Mucosa of descending colon (tissue), 3 donors: Measurements from ENCODE around the gene CLGN. TPM values are rescaled to one million over a fixed set of nuclear protein-coding genes. Genes with fewer than 3 reads are reported as not detected.

Source experiments
- ATAC-seq: fragments of 200-7000 bp; cut with Tn5 transposase; one replicate; pipeline ENCODE4 v1.9.1; 2020; ENCODE audit warnings: mild to moderate bottlenecking, moderate library complexity
- DNase-seq, 3 donors: peaks; one replicate each; pipeline ENCODE4 v3.0.0-alpha.2; 2020
- H3K36me3 ChIP-seq: fragments of 200-600 bp; one replicate; pipeline ENCODE4 v1.8.0; 2021; ENCODE audit warnings: low read depth, mild to moderate bottlenecking
- H3K4me1 ChIP-seq: fragments of 200-600 bp; one replicate; pipeline ENCODE4 v1.8.0; 2021; ENCODE audit warnings: low read depth, mild to moderate bottlenecking
- H3K4me3 ChIP-seq: fragments of 200-600 bp; one replicate; pipeline ENCODE4 v1.8.0; 2021; ENCODE audit warnings: mild to moderate bottlenecking
- H3K9me3 ChIP-seq: fragments of 200-600 bp; one replicate; pipeline ENCODE4 v1.8.0; 2021; ENCODE audit warnings: mild to moderate bottlenecking
- CTCF ChIP-seq: fragments of 200-600 bp; IDR thresholded peaks from one replicate; pipeline ENCODE4 v1.8.0; 2022; ENCODE audit warnings: antibody characterized with exemption, mild to moderate bottlenecking
- intact Hi-C, 2 donors: fragments of 100-400 bp; cut with DNase I in 1 of 2; cut with micrococcal nuclease in 1 of 2; formaldehyde crosslinking; loops; one replicate each; pipeline versions ENCODE4 v1.11.0 to v1.11.1; 2022; cut with DNase I, micrococcal nuclease
- total RNA-seq, 3 donors: library from RNA; stranded (reverse); fragmentation: NEBNext Ultra II Directional in 2 of 3; extraction: Animal tissue kit (Norgen Biotek cat#: 25700) in 2 of 3; gene quantifications; one replicate each; pipeline versions ENCODE4 v1.2.1 to v1.2.4, GENCODE V29; 2021 to 2023
- donor health status: DM: no; HTN: no; CAD: no; lungs with moderate emphysema.
- donor health status: DM: no; HTN: no; CAD: no.
- donor health status: DM: no; HTN: yes; CAD: no.

CLGN gene
- total RNA-seq, 3 donors from 2014 or later, result 1.5 to 7.9 (median 1.8) TPM

DNA sequence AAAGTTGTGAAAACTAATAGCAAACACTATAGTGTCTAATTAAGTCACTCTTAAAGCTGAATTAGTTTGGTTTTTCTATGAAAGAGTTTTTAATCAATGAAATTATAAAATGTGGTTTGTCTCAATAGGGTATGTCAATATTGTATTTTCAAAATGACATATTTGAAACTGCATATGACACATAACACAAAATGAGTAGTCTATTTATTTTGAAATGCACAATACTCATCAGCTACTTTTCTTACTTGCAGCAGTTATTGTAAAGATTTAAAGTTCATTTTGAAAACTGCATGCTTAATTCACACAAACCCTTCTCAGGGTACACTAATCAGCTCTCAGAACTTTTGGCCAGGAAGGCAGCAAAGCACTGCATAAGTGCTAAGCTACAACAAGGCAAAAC lies 21.2 kb downstream of the CLGN start:
- intact Hi-C loops, result no loop called here
- no peak for TF ChIP-seq CTCF
- no peaks in the 10 kb centered on the region for H3K4me1 ChIP-seq
- ATAC-seq (no peak), DNase-seq (no peak)
- H3K36me3 ChIP-seq, result no peaks in the 10 kb centered on the region
- no peaks in the 10 kb centered on the region for H3K9me3 ChIP-seq
- H3K4me3 ChIP-seq, result no peak overlapping the region

GRCh38 chr4:140400111-140400510 lies 27.3 kb downstream of the CLGN start:
- H3K4me1 ChIP-seq, result no peaks in the 10 kb centered on the region
- DNase-seq (no peak), ATAC-seq (no peak)
- intact Hi-C loops, result no loop called here
- no peaks in the 10 kb centered on the region for H3K9me3 ChIP-seq
- no peaks in the 10 kb centered on the region for H3K36me3 ChIP-seq
- H3K4me3 ChIP-seq, result no peak overlapping the region
- TF ChIP-seq CTCF, result no peak

- DNase-seq, result no peak
- no peak overlapping the region for H3K4me3 ChIP-seq
- ATAC-seq, result no peak
- H3K36me3 ChIP-seq, result no peaks in the 10 kb centered on the region
- intact Hi-C loops, result no loop called here
- no peak for TF ChIP-seq CTCF
- no peaks in the 10 kb centered on the region for H3K9me3 ChIP-seq
- no peaks in the 10 kb centered on the region for H3K4me1 ChIP-seq
Observed at GRCh38 chr4:140395668-140396067, 31.8 kb downstream of the CLGN start.

GRCh38 chr4:140388015-140388414 lies 39.4 kb downstream of the CLGN start:
- DNase-seq (no peak), ATAC-seq (no peak)
- TF ChIP-seq CTCF, result no peak
- H3K9me3 ChIP-seq, result no peaks in the 10 kb centered on the region
- no peaks in the 10 kb centered on the region for H3K4me1 ChIP-seq
- intact Hi-C loops, result no loop called here
- H3K36me3 ChIP-seq, result no peaks in the 10 kb centered on the region
- no peak overlapping the region for H3K4me3 ChIP-seq

GRCh38 chr4:140382732-140383131 lies 44.7 kb downstream of the CLGN start:
- H3K4me1 ChIP-seq, result no peaks in the 10 kb centered on the region
- no peak overlapping the region for H3K4me3 ChIP-seq
- no peaks in the 10 kb centered on the region for H3K9me3 ChIP-seq
- intact Hi-C loops, result no loop called here
- no peak for ATAC-seq
- no peak for DNase-seq
- TF ChIP-seq CTCF, result no peak
- no peaks in the 10 kb centered on the region for H3K36me3 ChIP-seq

DNA sequence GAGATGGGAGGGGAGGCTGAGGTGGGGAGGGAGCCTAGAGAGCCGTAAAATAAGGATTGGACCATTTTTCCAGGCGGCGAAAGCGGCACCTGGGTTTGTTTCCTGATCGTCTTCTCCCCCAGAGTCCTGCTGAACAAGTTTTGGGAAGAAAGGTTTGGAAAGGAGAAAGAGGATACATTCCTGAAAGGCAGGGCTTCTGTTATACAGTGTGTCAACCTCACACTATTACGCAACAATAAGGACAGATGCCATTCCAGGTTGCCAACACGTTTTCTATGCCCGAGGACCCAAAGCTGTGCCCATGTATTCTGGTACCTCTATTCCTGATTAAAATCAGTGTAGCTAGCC lies 53.3 kb downstream of the CLGN start:
- TF ChIP-seq CTCF, result no peak
- ATAC-seq (peak; percentile 4), DNase-seq (no peak)
- Histone ChIP-seq H3K36me3 (peaks cover 4% of the 10 kb centered on the region), H3K9me3 (no peaks in the 10 kb centered on the region), H3K4me1 (peaks cover 8% of the 10 kb centered on the region), H3K4me3 (peak overlapping the region; percentile 59)
- intact Hi-C loops, result no loop called here
